ENCODE data around the gene CCDC184.
A peak's percentile ranks its signal among the peaks of the same experiment; 100 is the strongest.
"Not testable (repeated sequence)": the region's sequence is repeated elsewhere in the genome, so short reads cannot be mapped to it uniquely, and the experiment has no call there.

CCDC184 gene

GRCh38 chr12:48197971-48198671, 14.7 kb downstream of the CCDC184 start:
- in situ Hi-C loops (cut with HindIII; ENCODE audit: low pct_ligation_motif_present, low pct_unique_long_range_greater_than_20kb, low sequenced_read_pairs), result no loop called here
- peak; percentile 96 for DNase-seq

GRCh38 chr12:48198672-48198971, 15.2 kb downstream of the CCDC184 start:
- peak; percentile 18 for DNase-seq
- in situ Hi-C loops (cut with HindIII; ENCODE audit: low pct_ligation_motif_present, low pct_unique_long_range_greater_than_20kb, low sequenced_read_pairs), result no loop called here

GRCh38 chr12:48198985-48199384, 15.5 kb downstream of the CCDC184 start:
- in situ Hi-C loops (cut with HindIII; ENCODE audit: low pct_ligation_motif_present, low pct_unique_long_range_greater_than_20kb, low sequenced_read_pairs), result no loop called here
- no peak for DNase-seq

GRCh38 chr12:48199774-48200221, 16.4 kb downstream of the CCDC184 start:
- DNase-seq, result no peak
- in situ Hi-C loops (cut with HindIII; ENCODE audit: low pct_ligation_motif_present, low pct_unique_long_range_greater_than_20kb, low sequenced_read_pairs), result no loop called here

GRCh38 chr12:48201091-48201490, 17.6 kb downstream of the CCDC184 start:
- in situ Hi-C loops (cut with HindIII; ENCODE audit: low pct_ligation_motif_present, low pct_unique_long_range_greater_than_20kb, low sequenced_read_pairs), result no loop called here
- no peak for DNase-seq

- no peak for DNase-seq
- in situ Hi-C loops (cut with HindIII; ENCODE audit: low pct_ligation_motif_present, low pct_unique_long_range_greater_than_20kb, low sequenced_read_pairs), result no loop called here
Observed at GRCh38 chr12:48201516-48201915, 18.1 kb downstream of the CCDC184 start.

- in situ Hi-C loops (cut with HindIII; ENCODE audit: low pct_ligation_motif_present, low pct_unique_long_range_greater_than_20kb, low sequenced_read_pairs), result no loop called here
- no peak for DNase-seq
Observed at GRCh38 chr12:48202766-48203165, 19.3 kb downstream of the CCDC184 start.

GRCh38 chr12:48203192-48203591, 19.7 kb downstream of the CCDC184 start, which contains the start of gene OR10AD1:
Gene OR10AD1 (minus strand): TSS chr12:48203292. CDS start chr12:48203292, 0 bp downstream.
- DNase-seq, result no peak
- in situ Hi-C loops (cut with HindIII; ENCODE audit: low pct_ligation_motif_present, low pct_unique_long_range_greater_than_20kb, low sequenced_read_pairs), result no loop called here

GRCh38 chr12:48209495-48209894, 26.1 kb downstream of the CCDC184 start:
- DNase-seq; in situ Hi-C loops (cut with HindIII; ENCODE audit: low pct_ligation_motif_present, low pct_unique_long_range_greater_than_20kb, low sequenced_read_pairs): not testable (repeated sequence)

GRCh38 chr12:48216785-48217184, 33.3 kb downstream of the CCDC184 start:
- in situ Hi-C loops (cut with HindIII; ENCODE audit: low pct_ligation_motif_present, low pct_unique_long_range_greater_than_20kb, low sequenced_read_pairs), result no loop called here
- DNase-seq, result no peak

GRCh38 chr12:48219631-48220030, 36.2 kb downstream of the CCDC184 start:
- DNase-seq, result no peak
- in situ Hi-C loops (cut with HindIII; ENCODE audit: low pct_ligation_motif_present, low pct_unique_long_range_greater_than_20kb, low sequenced_read_pairs), result no loop called here

GRCh38 chr12:48220701-48221100, 37.3 kb downstream of the CCDC184 start:
- in situ Hi-C loops (cut with HindIII; ENCODE audit: low pct_ligation_motif_present, low pct_unique_long_range_greater_than_20kb, low sequenced_read_pairs), result no loop called here
- no peak for DNase-seq

GRCh38 chr12:48221645-48222044, 38.2 kb downstream of the CCDC184 start:
- DNase-seq, result no peak
- in situ Hi-C loops (cut with HindIII; ENCODE audit: low pct_ligation_motif_present, low pct_unique_long_range_greater_than_20kb, low sequenced_read_pairs), result no loop called here

- DNase-seq; in situ Hi-C loops (cut with HindIII; ENCODE audit: low pct_ligation_motif_present, low pct_unique_long_range_greater_than_20kb, low sequenced_read_pairs): not testable (repeated sequence)
Observed at GRCh38 chr12:48224533-48224932, 41.1 kb downstream of the CCDC184 start.

GRCh38 chr12:48231169-48231958, 47.9 kb downstream of the CCDC184 start:
- in situ Hi-C loops (cut with HindIII; ENCODE audit: low pct_ligation_motif_present, low pct_unique_long_range_greater_than_20kb, low sequenced_read_pairs); DNase-seq: not testable (repeated sequence)
